Astrocyte of the spinal cord (primary cell): ENCODE data around the gene C20orf202.

Source experiments
- DNase-seq: peaks from one replicate; pipeline ENCODE4 v3.0.0; 2011; ENCODE audit warnings: low read depth, low spot score
- H3K4me3 ChIP-seq: 2 replicates; pipeline ENCODE4 v1.5.1; 2011; ENCODE audit warnings: low read depth, mild to moderate bottlenecking, low read length, moderate library complexity
- in situ Hi-C: cut with HindIII; loops from 2 replicates; pipeline ENCODE4 v1.10.0; 2017; ENCODE audit warnings: low sequenced_read_pairs
- TF ChIP-seq, protein P1 (sequence below): IDR thresholded peaks from 2 replicates; pipeline ENCODE4 v1.5.1; 2012; ENCODE audit warnings: low read depth, mild to moderate bottlenecking, low read length, inconsistent platforms

C20orf202 gene

DNA sequence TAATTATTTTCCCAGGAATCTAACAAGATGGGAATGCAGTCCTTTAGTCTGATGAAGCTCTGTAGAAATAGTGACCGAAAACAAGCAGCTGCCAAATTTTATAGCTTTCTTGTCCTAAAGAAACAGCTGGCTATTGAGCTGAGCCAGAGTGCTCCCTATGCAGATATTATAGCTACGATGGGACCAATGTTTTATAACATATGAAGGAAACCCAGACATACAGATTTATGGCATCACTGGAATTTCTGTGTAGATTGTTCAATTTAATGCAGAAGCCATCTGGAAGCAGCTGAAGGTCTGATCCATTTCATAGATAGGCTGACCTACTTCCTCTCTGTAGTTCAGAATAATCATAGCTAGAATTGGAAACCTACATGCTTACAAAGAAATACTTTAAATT lies 51.0 kb downstream of the C20orf202 start:
- no peak overlapping the region for H3K4me3 ChIP-seq
- DNase-seq: no peak
- in situ Hi-C loops: no loop called here
- TF ChIP-seq, protein P1, sequence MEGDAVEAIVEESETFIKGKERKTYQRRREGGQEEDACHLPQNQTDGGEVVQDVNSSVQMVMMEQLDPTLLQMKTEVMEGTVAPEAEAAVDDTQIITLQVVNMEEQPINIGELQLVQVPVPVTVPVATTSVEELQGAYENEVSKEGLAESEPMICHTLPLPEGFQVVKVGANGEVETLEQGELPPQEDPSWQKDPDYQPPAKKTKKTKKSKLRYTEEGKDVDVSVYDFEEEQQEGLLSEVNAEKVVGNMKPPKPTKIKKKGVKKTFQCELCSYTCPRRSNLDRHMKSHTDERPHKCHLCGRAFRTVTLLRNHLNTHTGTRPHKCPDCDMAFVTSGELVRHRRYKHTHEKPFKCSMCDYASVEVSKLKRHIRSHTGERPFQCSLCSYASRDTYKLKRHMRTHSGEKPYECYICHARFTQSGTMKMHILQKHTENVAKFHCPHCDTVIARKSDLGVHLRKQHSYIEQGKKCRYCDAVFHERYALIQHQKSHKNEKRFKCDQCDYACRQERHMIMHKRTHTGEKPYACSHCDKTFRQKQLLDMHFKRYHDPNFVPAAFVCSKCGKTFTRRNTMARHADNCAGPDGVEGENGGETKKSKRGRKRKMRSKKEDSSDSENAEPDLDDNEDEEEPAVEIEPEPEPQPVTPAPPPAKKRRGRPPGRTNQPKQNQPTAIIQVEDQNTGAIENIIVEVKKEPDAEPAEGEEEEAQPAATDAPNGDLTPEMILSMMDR: no peak

DNA sequence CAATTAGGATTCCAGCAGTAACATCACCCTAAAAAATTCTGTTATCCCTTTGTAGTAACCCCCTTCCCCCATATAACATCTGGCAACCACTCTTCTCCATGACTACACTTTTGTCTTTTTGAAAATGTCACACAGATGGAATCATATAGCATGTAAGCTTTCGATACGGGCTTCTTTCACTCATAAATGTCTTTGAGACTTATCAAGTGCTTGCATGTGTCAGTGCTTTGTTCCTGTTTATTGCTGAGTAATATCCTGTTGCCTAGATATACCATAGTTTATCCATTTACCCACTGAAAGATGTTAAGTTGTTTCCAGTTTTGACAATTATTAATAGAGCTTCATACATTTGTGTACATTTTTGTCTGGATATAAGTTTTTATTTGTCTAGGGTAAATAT lies 52.4 kb downstream of the C20orf202 start:
- DNase-seq: no peak
- TF ChIP-seq, protein P1: no peak
- no peak overlapping the region for H3K4me3 ChIP-seq
- in situ Hi-C loops: no loop called here
